Measurements from ENCODE around the gene MRPL52. TPM values are rescaled to one million over a fixed set of nuclear protein-coding genes. Genes with fewer than 3 reads are reported as not detected.

The MRPL52 gene
- total RNA-seq, 1 experiment from 2014 or later, result 110 TPM

- peak within 1 kb of the TSS; percentile 64 for H3K4me3 Mint-ChIP-seq (ENCODE audit: low read depth, unreplicated experiment)
- peaks cover 48% of the 10 kb centered on the region for H3K36me3 Mint-ChIP-seq (ENCODE audit: insufficient read depth, unreplicated experiment)
- H3K27me3 Mint-ChIP-seq (ENCODE audit: unreplicated experiment), result no peaks in the 10 kb centered on the region
- intact Hi-C loops (cut with micrococcal nuclease; ENCODE audit: unreplicated experiment), result no loop called here
- no peaks in the 10 kb centered on the region for H3K9me3 Mint-ChIP-seq (ENCODE audit: low read depth, unreplicated experiment)
- BruUV-seq (replicated peaks), result no TSS peak
- peak; percentile 64 for DNase-seq
- CTCF ChIA-PET, result interaction anchor here (1.6 kb wide), 1 partner anchor 17 kb away, joined by 4 read pairs; no protein-coding TSS in a partner anchor
- TF ChIP-seq, protein P1, sequence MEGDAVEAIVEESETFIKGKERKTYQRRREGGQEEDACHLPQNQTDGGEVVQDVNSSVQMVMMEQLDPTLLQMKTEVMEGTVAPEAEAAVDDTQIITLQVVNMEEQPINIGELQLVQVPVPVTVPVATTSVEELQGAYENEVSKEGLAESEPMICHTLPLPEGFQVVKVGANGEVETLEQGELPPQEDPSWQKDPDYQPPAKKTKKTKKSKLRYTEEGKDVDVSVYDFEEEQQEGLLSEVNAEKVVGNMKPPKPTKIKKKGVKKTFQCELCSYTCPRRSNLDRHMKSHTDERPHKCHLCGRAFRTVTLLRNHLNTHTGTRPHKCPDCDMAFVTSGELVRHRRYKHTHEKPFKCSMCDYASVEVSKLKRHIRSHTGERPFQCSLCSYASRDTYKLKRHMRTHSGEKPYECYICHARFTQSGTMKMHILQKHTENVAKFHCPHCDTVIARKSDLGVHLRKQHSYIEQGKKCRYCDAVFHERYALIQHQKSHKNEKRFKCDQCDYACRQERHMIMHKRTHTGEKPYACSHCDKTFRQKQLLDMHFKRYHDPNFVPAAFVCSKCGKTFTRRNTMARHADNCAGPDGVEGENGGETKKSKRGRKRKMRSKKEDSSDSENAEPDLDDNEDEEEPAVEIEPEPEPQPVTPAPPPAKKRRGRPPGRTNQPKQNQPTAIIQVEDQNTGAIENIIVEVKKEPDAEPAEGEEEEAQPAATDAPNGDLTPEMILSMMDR (IDR thresholded peaks at IDR 0.05; ENCODE audit: unreplicated experiment), result no peak
- peak within 1 kb of the TSS; percentile 11 for H3K27ac Mint-ChIP-seq (ENCODE audit: unreplicated experiment)
- peaks cover 26% of the 10 kb centered on the region for H3K4me1 Mint-ChIP-seq (ENCODE audit: low read depth, unreplicated experiment)
Observed at GRCh38 chr14:22883173-22883976, 53.7 kb downstream of the MRPL52 start, which contains the start of gene REM2. TSS of gene REM2 (plus strand) at chr14:22883222. CDS start at chr14:22883288, 66 bp downstream.

- peak overlapping the region; percentile 64 for H3K4me3 Mint-ChIP-seq (ENCODE audit: low read depth, unreplicated experiment)
- H3K27ac Mint-ChIP-seq (ENCODE audit: unreplicated experiment), result peak overlapping the region; percentile 11
- TF ChIP-seq, protein P1 (IDR thresholded peaks at IDR 0.05; ENCODE audit: unreplicated experiment), result no peak
- CTCF ChIA-PET, result interaction anchor here (1.5 to 1.6 kb wide), 2 partner anchors 13 to 16 kb away, joined by 4 read pairs; partner anchors contain the start of gene LRP10
- H3K4me1 Mint-ChIP-seq (ENCODE audit: low read depth, unreplicated experiment), result peaks cover 26% of the 10 kb centered on the region
- BruUV-seq (replicated peaks), result no TSS peak
- no peak for DNase-seq
- peaks cover 39% of the 10 kb centered on the region for H3K36me3 Mint-ChIP-seq (ENCODE audit: insufficient read depth, unreplicated experiment)
- intact Hi-C loops (cut with micrococcal nuclease; ENCODE audit: unreplicated experiment), result no loop called here
- H3K9me3 Mint-ChIP-seq (ENCODE audit: low read depth, unreplicated experiment), result no peaks in the 10 kb centered on the region
- H3K27me3 Mint-ChIP-seq (ENCODE audit: unreplicated experiment), result no peaks in the 10 kb centered on the region
Observed at GRCh38 chr14:22884076-22884737, 54.5 kb downstream of the MRPL52 start.

Other genes starting within 250 kb of the MRPL52 start
- 196 and 197 TPM in 2 replicates for gene DAD1, start 240.7 kb upstream of the MRPL52 start, total RNA-seq (2022)
- 11.2 and 11.6 TPM in 2 replicates for gene ABHD4, start 231.6 kb upstream of the MRPL52 start, total RNA-seq (2022)
- not detected in 2 replicates for gene OR6J1, start 185.5 kb upstream of the MRPL52 start, total RNA-seq (2022)
- gene OXA1L, start 63.2 kb upstream of the MRPL52 start, total RNA-seq (2022), result 76.5 and 83.3 TPM in 2 replicates
- gene SLC7A7, start 14.5 kb upstream of the MRPL52 start, total RNA-seq (2022), result 8.7 and 10.2 TPM in 2 replicates
- gene MMP14, start 6.7 kb downstream of the MRPL52 start, total RNA-seq (2022), result 7.8 and 10.5 TPM in 2 replicates
- 112 and 121 TPM in 2 replicates for gene LRP10, start 41.9 kb downstream of the MRPL52 start, total RNA-seq (2022)
- gene REM2, start 53.3 kb downstream of the MRPL52 start, total RNA-seq (2022), result 0.85 and 1.0 TPM in 2 replicates
- 65.3 and 70.9 TPM in 2 replicates for gene RBM23, start 89.3 kb downstream of the MRPL52 start, total RNA-seq (2022)
- 101 and 113 TPM in 2 replicates for gene PRMT5, start 99.5 kb downstream of the MRPL52 start, total RNA-seq (2022)
- gene HAUS4, start 127.2 kb downstream of the MRPL52 start, total RNA-seq (2022), result 30.4 and 32.1 TPM in 2 replicates
- gene AJUBA, start 152.7 kb downstream of the MRPL52 start, total RNA-seq (2022), result 20.2 and 32.7 TPM in 2 replicates
- 9.6 and 10.6 TPM in 2 replicates for gene C14orf93, start 180.3 kb downstream of the MRPL52 start, total RNA-seq (2022)
- gene PSMB5, start 205.0 kb downstream of the MRPL52 start, total RNA-seq (2022), result 121 and 138 TPM in 2 replicates
- not detected in 2 replicates for gene PSMB11, start 212.3 kb downstream of the MRPL52 start, total RNA-seq (2022)
- 5.0 and 5.7 TPM in 2 replicates for gene CDH24, start 227.6 kb downstream of the MRPL52 start, total RNA-seq (2022)